ENCODE results near the gene RCAN3. TPM values are rescaled to one million over a fixed set of nuclear protein-coding genes. Genes with fewer than 3 reads are reported as not detected.

Gene RCAN3
- total and polyA plus RNA-seq, 7 donors = 0.31 to 3.0 (median 0.96) TPM

DNA sequence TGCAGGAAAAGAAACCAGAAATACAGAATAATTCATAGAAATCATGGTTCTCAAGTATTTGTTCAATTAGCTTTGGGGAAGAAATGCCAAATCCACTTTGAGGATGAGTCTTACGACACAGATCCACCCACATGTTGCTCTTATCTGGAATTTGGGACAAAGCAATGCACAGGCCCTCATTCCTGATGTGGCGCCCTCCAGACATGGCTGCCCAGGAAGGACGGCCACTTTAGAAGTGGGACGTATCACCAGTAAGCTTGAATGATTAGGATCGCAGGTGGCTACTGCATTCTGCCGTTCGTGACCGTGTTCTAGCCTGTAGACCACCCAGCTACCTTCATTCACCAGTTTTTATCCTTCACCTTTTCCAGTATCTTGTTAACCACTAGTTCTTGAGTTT is 33.1 kb downstream of the RCAN3 start:
- H3K4me3 ChIP-seq = no peak overlapping the region
- no peak for DNase-seq
- no peaks in the 10 kb centered on the region for H3K9me3 ChIP-seq
- no peaks in the 10 kb centered on the region for H3K4me1 ChIP-seq
- TF ChIP-seq, protein P1, sequence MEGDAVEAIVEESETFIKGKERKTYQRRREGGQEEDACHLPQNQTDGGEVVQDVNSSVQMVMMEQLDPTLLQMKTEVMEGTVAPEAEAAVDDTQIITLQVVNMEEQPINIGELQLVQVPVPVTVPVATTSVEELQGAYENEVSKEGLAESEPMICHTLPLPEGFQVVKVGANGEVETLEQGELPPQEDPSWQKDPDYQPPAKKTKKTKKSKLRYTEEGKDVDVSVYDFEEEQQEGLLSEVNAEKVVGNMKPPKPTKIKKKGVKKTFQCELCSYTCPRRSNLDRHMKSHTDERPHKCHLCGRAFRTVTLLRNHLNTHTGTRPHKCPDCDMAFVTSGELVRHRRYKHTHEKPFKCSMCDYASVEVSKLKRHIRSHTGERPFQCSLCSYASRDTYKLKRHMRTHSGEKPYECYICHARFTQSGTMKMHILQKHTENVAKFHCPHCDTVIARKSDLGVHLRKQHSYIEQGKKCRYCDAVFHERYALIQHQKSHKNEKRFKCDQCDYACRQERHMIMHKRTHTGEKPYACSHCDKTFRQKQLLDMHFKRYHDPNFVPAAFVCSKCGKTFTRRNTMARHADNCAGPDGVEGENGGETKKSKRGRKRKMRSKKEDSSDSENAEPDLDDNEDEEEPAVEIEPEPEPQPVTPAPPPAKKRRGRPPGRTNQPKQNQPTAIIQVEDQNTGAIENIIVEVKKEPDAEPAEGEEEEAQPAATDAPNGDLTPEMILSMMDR (IDR thresholded peaks at IDR 0.05) = no peak
- no peaks in the 10 kb centered on the region for H3K27me3 ChIP-seq (ENCODE audit: insufficient read depth in 3 of 3, low read length in 2 of 3)
- H3K36me3 ChIP-seq (ENCODE audit: insufficient read depth in 1 of 2, low read depth in 1 of 2) = no peaks in the 10 kb centered on the region
- H3K27ac ChIP-seq = no peak overlapping the region
- no peak for ATAC-seq
- WGBS, 3 donors = 83 to 88% (median 87%) methylated on average over 8 of the region's 8 CpGs
- intact Hi-C loops (cut with DNase I) = no loop called here

DNA sequence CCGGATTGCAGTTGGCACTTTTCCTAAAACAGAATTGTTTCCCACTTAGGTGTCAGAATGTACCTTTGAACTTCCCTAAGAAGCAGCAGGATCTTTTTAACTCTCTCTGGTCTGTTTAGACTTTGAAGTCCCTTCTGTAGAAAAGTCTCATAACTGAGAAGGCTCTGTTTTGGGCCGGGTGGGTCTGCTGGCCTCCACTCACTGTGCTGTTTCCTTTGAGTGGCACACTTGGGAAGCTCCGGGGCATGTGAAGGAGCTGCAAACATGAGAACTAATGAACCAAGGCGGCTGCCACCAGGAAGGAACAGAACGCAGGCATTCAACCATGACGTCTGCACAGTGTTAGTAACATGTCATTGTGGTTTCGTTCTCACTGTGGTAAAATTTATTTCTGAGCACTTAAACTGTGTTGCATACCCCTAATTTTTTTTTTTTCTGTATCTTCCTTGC is 33.8 kb downstream of the RCAN3 start:
- Histone ChIP-seq H3K27ac (no peak overlapping the region), H3K4me1 (no peaks in the 10 kb centered on the region), H3K9me3 (no peaks in the 10 kb centered on the region), H3K27me3 (ENCODE audit: insufficient read depth in 3 of 3, low read length in 2 of 3) (no peaks in the 10 kb centered on the region), H3K4me3 (no peak overlapping the region), H3K36me3 (ENCODE audit: insufficient read depth in 1 of 2, low read depth in 1 of 2) (no peaks in the 10 kb centered on the region)
- DNase-seq (no peak), ATAC-seq (no peak)
- intact Hi-C loops (cut with DNase I) = no loop called here
- 45 to 54% (median 49%) methylated on average over 7 of the region's 7 CpGs for WGBS, 3 donors
- TF ChIP-seq, protein P1 (IDR thresholded peaks at IDR 0.05) = no peak

DNA sequence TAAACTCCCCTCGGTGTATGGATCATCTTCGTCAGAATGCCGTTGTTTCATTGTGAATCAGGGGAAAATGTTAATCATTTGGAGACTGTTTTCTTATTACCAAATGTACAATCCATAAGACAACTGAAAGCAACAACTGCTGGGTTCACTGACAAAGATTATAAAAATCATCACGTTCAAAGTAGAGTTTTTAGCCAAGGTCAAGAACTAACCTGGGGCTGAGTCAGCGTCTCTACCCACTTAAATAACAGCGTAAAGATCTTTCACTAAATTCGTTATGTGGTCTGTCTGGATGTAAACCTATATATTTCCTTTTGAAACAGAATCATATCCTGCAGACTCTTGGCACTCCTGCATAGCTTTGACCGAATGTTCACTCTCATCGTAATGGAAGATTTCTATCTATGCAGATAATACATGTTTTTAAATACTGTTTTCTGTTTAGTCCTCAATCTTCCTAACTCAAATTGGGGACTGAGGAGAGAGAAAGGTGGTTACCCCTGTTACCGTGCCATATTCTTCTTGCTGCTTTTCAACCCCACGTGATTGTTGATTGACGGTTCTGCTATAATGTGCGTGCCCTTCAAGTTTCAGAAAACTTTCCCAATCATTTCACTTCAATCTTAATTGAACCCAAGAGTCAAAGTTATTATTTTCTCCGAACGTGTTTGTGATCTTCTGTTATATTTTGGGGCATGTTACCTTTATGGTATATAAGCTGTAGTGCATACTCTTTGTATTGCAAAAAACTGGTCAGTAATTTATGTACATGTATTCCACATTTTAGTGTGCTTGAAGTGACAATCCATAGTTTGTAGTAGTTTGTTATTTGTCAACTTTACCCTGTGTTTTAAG is 37.6 kb downstream of the RCAN3 start:
- DNase-seq (no peak), ATAC-seq (no peak)
- Histone ChIP-seq H3K27me3 (ENCODE audit: insufficient read depth in 3 of 3, low read length in 2 of 3) (no peaks in the 10 kb centered on the region), H3K27ac (no peak overlapping the region), H3K36me3 (ENCODE audit: insufficient read depth in 1 of 2, low read depth in 1 of 2) (no peaks in the 10 kb centered on the region), H3K4me3 (no peak overlapping the region), H3K4me1 (no peaks in the 10 kb centered on the region), H3K9me3 (no peaks in the 10 kb centered on the region)
- intact Hi-C loops (cut with DNase I) = loop anchor here in 1 of 2 donors (10.0 kb wide), 1 partner anchor 85 kb away; no protein-coding TSS in a partner anchor
- WGBS, 3 donors = 78 to 80% (median 78%) methylated on average over 15 of the region's 15 CpGs
- TF ChIP-seq, protein P1 (IDR thresholded peaks at IDR 0.05) = no peak

DNA sequence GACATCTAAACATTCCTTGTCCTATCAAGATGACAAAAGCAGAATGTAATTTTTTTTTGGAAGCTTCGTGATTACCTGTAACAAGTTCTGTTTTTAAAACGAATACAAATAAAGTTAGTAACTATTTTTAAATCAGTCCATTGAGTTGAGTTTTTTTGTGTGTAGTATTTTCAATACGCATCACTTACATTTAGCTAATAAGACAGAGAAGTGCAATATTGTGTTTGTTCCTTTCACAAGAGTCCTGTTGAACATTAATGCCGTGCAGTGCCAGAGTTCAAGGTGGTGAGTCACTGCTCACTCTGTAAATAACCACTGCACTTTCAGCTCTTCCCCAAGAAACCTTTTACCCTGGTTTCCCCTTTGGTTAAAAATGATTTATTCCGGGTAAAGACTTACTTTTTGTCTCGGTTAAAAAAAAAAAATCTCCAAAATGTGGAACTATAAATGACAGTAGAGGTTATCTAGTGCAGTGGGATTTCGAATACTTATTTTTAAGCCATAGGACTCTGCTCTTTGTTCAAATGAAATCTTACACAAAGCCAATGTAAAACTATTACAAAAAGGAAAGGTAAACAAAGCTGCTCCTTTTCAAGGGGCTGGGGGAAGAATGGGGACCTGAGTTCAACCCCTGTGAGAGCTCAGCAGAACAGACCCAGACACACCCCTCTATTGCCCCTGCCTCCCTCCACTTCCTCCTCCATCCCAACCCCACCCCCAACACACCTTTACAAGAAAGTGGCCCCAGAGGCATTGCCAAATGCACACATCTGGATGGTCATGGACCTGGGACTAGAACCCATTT is 38.5 kb downstream of the RCAN3 start:
- no peaks in the 10 kb centered on the region for H3K27me3 ChIP-seq (ENCODE audit: insufficient read depth in 3 of 3, low read length in 2 of 3)
- DNase-seq (no peak), ATAC-seq (no peak)
- intact Hi-C loops (cut with DNase I) = loop anchor here in 1 of 2 donors (10.0 kb wide), 1 partner anchor 84 kb away; no protein-coding TSS in a partner anchor
- no peaks in the 10 kb centered on the region for H3K36me3 ChIP-seq (ENCODE audit: insufficient read depth in 1 of 2, low read depth in 1 of 2)
- no peak overlapping the region for H3K4me3 ChIP-seq
- H3K4me1 ChIP-seq = no peaks in the 10 kb centered on the region
- TF ChIP-seq, protein P1 (IDR thresholded peaks at IDR 0.05) = no peak
- no peak overlapping the region for H3K27ac ChIP-seq
- no peaks in the 10 kb centered on the region for H3K9me3 ChIP-seq
- 60 to 69% (median 69%) methylated on average over 7 of the region's 7 CpGs for WGBS, 3 donors

Measured in psoas muscle (tissue), 8 donors.